ENCODE results near the gene MAGEF1.
"Not testable (repeated sequence)": the region's sequence is repeated elsewhere in the genome, so short reads cannot be mapped to it uniquely, and the experiment has no call there.

Gene MAGEF1

GRCh38 chr3:184739594-184740505 lies 28.0 kb upstream of the MAGEF1 start:
- no peak for TF ChIP-seq JUND (IDR thresholded peaks at IDR 0.05; ENCODE audit: low read depth)
- DNase-seq (ENCODE audit: low read depth in 1 of 2, low spot score in 1 of 2), result no peak
- in situ Hi-C loops (cut with HindIII; ENCODE audit: low pct_unique_long_range_greater_than_20kb, low sequenced_read_pairs), result no loop called here

DNA sequence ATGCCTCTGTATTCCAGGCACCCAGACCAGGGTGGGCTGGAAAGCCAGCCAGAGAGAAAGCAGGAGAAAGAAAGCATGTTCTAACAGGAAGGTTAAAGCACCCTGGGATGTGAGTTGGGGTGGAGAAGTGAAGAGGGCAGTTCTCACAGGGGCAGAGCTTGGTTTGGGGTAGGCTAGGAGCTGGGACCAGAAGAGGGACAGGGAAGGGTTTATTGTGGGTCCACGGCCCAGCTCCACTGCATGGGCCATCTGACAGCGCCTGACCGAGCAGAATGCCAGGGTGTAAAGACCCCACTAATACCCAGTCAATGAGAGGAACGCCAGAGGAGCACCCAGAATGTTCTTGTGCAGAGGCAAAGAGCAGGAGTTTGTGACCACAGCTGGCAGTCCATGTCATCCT lies 27.1 kb upstream of the MAGEF1 start:
- no peak for DNase-seq (ENCODE audit: low read depth in 1 of 2, low spot score in 1 of 2)
- in situ Hi-C loops (cut with HindIII; ENCODE audit: low pct_unique_long_range_greater_than_20kb, low sequenced_read_pairs), result no loop called here
- no peak for TF ChIP-seq JUND (IDR thresholded peaks at IDR 0.05; ENCODE audit: low read depth)

GRCh38 chr3:184738506-184738890 lies 26.6 kb upstream of the MAGEF1 start:
- no peak for TF ChIP-seq JUND (IDR thresholded peaks at IDR 0.05; ENCODE audit: low read depth)
- in situ Hi-C loops (cut with HindIII; ENCODE audit: low pct_unique_long_range_greater_than_20kb, low sequenced_read_pairs), result no loop called here
- peak in 1 of 2 experiments; percentile 50 for DNase-seq (ENCODE audit: low read depth in 1 of 2, low spot score in 1 of 2)

DNA sequence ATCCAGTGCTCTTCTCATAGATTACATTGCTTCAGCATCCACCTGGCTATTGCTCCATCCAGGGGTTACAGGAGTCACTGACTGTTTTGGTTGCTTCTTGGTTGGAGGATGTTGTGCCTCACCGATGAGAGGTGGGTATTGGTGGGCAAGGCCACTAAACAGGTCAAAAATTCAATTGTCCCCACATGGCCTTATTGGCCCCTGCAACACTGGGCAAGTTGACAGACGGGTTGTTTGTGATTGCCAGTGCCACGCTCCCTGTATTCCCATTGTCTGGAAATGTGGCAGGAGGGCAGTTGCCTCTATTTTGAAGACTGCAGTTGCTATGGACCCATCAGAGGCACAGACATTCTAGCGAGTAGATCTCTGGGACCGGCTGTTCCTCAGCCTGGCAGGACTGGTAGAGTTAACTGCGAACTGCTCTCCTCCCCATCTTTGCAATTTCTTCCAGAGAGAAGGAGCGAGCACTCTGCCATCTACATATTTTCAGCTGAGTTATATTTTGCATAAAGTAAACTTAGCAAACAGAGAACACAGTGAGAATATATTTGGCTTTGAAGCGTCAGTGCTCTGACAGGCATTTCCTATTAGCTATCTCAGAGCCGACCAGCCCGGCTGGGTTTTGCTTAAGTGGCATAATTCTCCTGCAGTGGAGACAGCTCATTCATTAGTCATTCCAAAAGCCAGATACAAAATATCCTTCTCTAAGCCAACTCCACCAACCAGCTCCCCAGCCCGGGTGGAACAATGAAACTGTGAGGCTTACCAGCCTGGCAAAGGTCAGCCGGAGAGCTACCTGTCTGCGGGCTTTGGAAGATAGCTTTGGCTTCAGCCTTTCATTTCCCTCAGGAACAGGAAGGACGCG lies 26.0 kb upstream of the MAGEF1 start:
- no peak for TF ChIP-seq JUND (IDR thresholded peaks at IDR 0.05; ENCODE audit: low read depth)
- peak; percentile 55 to 59 for DNase-seq (ENCODE audit: low read depth in 1 of 2, low spot score in 1 of 2)
- in situ Hi-C loops (cut with HindIII; ENCODE audit: low pct_unique_long_range_greater_than_20kb, low sequenced_read_pairs), result no loop called here

GRCh38 chr3:184737063-184737462 lies 25.2 kb upstream of the MAGEF1 start:
- in situ Hi-C loops (cut with HindIII; ENCODE audit: low pct_unique_long_range_greater_than_20kb, low sequenced_read_pairs), result no loop called here
- peak in 1 of 2 experiments; percentile 34 for DNase-seq (ENCODE audit: low read depth in 1 of 2, low spot score in 1 of 2)
- no peak for TF ChIP-seq JUND (IDR thresholded peaks at IDR 0.05; ENCODE audit: low read depth)

- in situ Hi-C loops (cut with HindIII; ENCODE audit: low pct_unique_long_range_greater_than_20kb, low sequenced_read_pairs), result no loop called here
- no peak for DNase-seq (ENCODE audit: low read depth in 1 of 2, low spot score in 1 of 2)
- no peak for TF ChIP-seq JUND (IDR thresholded peaks at IDR 0.05; ENCODE audit: low read depth)
Observed at GRCh38 chr3:184734903-184735701, 23.2 kb upstream of the MAGEF1 start.

DNA sequence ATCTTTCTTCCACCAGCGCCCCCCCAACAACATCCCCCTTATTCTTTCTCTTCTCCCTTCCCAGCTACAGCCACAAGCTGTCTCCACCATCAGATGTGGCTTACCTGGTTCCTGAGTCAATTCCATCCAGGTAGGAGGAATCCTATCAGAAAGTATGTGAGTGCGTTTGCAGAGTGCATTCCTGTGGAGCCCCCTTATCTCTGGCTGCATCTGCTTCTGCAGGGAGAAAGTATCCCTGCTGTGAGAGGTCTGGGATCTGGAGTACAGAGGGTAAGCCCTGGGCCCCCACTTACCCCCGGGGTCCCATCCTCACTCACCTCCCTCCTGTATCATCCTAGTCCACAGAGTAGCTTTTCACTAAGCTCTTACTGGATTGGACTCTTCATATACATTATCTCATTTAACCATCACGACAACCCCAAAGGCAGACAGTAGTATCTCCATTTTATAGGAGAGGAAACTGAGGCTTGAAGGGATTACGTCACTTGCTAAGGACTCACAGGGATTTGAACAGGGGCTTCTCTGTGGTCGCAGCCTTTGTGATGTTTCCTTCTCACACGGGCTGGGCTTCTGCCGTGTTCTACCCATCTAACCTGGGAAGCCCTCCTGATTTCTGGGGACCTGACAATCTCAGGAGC lies 22.2 kb upstream of the MAGEF1 start:
- TF ChIP-seq JUND (IDR thresholded peaks at IDR 0.05; ENCODE audit: low read depth), result no peak
- peak in 1 of 2 experiments; percentile 62 for DNase-seq (ENCODE audit: low read depth in 1 of 2, low spot score in 1 of 2)
- in situ Hi-C loops (cut with HindIII; ENCODE audit: low pct_unique_long_range_greater_than_20kb, low sequenced_read_pairs), result no loop called here

DNA sequence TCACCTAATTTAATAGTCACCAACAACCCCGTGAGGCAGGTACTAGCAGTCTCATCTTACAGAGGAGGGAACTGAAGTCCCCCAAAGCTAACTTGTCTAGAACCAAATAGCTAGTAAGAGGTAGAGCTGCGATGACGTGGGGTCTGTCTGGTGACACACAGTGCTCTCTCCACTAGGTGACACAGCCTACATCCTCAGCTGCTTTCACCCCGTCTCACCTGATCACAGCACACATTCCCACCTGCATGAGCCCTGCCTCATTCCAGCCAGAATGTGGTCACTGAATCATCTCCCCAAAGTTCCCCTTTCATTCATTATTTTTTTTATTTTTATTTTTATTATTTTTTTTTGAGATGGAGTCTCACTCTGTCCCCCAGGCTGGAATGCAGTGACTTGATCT lies 21.3 kb upstream of the MAGEF1 start:
- in situ Hi-C loops (cut with HindIII; ENCODE audit: low pct_unique_long_range_greater_than_20kb, low sequenced_read_pairs), result no loop called here
- no peak for TF ChIP-seq JUND (IDR thresholded peaks at IDR 0.05; ENCODE audit: low read depth)

DNA sequence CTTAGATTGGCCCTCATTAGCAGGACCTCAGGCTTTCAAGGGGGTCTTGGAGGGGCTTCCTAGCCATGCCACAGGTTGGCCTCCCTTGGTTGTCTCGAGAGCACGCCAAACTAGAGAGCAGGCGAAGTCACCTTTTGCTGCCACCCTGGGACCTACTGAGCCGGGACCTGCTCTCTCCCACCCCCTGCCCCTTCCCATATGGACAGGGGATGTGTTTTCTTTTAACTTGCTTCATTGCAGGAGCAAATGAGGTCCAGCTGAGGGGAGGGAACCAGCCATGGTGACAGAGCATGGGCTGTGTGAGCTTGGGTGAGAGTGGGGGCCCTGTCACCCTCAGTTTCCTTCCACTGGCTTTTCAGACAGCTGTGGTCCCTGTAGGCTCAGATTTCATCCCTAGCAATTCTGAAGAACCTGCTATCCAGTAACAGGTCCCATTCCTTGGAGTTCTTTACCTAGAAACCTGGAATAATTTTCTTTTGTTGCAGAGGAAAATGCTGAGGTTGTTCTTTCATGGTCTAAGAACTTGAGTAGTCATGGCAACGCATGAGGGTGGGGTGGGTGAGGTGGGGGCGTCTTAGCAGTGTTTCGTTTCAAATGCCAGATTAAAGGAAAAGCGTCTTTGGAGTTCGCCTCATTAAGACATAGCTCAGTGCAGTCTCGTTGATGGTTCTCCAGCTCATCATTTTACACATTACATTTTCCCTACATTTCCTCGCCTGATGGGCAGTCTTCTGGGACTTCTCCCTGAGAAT lies 20.1 kb upstream of the MAGEF1 start:
- DNase-seq (ENCODE audit: low read depth in 1 of 2, low spot score in 1 of 2), result no peak
- no peak for TF ChIP-seq JUND (IDR thresholded peaks at IDR 0.05; ENCODE audit: low read depth)
- in situ Hi-C loops (cut with HindIII; ENCODE audit: low pct_unique_long_range_greater_than_20kb, low sequenced_read_pairs), result no loop called here

More for the DNA sequence above, 21.3 kb upstream of the MAGEF1 start:
- no peak for DNase-seq (ENCODE audit: low read depth in 1 of 2, low spot score in 1 of 2)

DNA sequence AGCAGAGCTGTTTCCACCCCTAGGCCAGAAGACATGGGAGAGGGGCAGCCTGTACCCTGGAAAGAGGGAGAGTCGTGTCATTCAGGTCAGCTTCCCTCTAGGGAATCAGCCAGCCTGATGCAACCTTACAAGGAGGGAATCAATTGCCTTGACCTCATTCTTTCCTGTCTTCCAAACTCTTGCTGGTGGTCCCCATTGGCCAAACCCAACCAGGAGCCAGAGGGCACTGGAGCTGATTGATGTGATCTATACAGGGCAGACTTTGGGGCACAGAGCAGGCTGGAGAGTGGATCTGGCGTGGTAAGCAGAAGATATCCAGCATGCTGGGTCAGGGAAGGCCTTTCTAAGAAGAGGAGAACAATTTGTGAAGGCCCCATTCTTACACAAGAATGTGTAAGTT lies 19.1 kb upstream of the MAGEF1 start:
- no peak for TF ChIP-seq JUND (IDR thresholded peaks at IDR 0.05; ENCODE audit: low read depth)
- DNase-seq (ENCODE audit: low read depth in 1 of 2, low spot score in 1 of 2), result no peak
- in situ Hi-C loops (cut with HindIII; ENCODE audit: low pct_unique_long_range_greater_than_20kb, low sequenced_read_pairs), result no loop called here

GRCh38 chr3:184729154-184729553 lies 17.3 kb upstream of the MAGEF1 start:
- DNase-seq (ENCODE audit: low read depth in 1 of 2, low spot score in 1 of 2); in situ Hi-C loops (cut with HindIII; ENCODE audit: low pct_unique_long_range_greater_than_20kb, low sequenced_read_pairs): not testable (repeated sequence)
